ENCODE results near the gene TNK1. TPM values are rescaled to one million over a fixed set of nuclear protein-coding genes. Genes with fewer than 3 reads are reported as not detected.

The TNK1 gene
- total RNA-seq, 1 donor from 2014 or later = 0.21 TPM

- Mint-ChIP-seq H3K27ac (ENCODE audit: unreplicated experiment) (no peak overlapping the region), H3K27me3 (ENCODE audit: low read depth) (peaks cover 14% of the 10 kb centered on the region), H3K4me1 (peaks cover 11% of the 10 kb centered on the region), H3K9me3 (peaks cover 7% of the 10 kb centered on the region), H3K4me3 (no peak overlapping the region), H3K36me3 (ENCODE audit: low read depth) (no peaks in the 10 kb centered on the region)
- no peak for TF ChIP-seq CTCF (conservative IDR thresholded peaks at IDR 0.05)
- DNase-seq (ENCODE audit: low read depth, low spot score) = no peak
Measured at GRCh38 chr17:7431231-7431630, 50.3 kb downstream of the TNK1 start.

- Mint-ChIP-seq H3K4me1 (peaks cover 13% of the 10 kb centered on the region), H3K27ac (ENCODE audit: unreplicated experiment) (no peak overlapping the region), H3K36me3 (ENCODE audit: low read depth) (no peaks in the 10 kb centered on the region), H3K27me3 (ENCODE audit: low read depth) (peaks cover 23% of the 10 kb centered on the region), H3K4me3 (no peak overlapping the region), H3K9me3 (peaks cover 7% of the 10 kb centered on the region)
- no peak for DNase-seq (ENCODE audit: low read depth, low spot score)
- TF ChIP-seq CTCF (conservative IDR thresholded peaks at IDR 0.05) = no peak
Measured at GRCh38 chr17:7432296-7432695, 51.4 kb downstream of the TNK1 start.

GRCh38 chr17:7435676-7436555 lies 55.0 kb downstream of the TNK1 start:
- peaks cover 38% of the 10 kb centered on the region for H3K4me1 Mint-ChIP-seq
- DNase-seq (ENCODE audit: low read depth, low spot score) = no peak
- peaks cover 4% of the 10 kb centered on the region for H3K9me3 Mint-ChIP-seq
- H3K4me3 Mint-ChIP-seq = peak overlapping the region; percentile 87
- no peak for TF ChIP-seq CTCF (conservative IDR thresholded peaks at IDR 0.05)
- H3K27me3 Mint-ChIP-seq (ENCODE audit: low read depth) = peaks cover 56% of the 10 kb centered on the region
- no peak overlapping the region for H3K27ac Mint-ChIP-seq (ENCODE audit: unreplicated experiment)
- peaks cover 6% of the 10 kb centered on the region for H3K36me3 Mint-ChIP-seq (ENCODE audit: low read depth)

- H3K9me3 Mint-ChIP-seq = no peaks in the 10 kb centered on the region
- peaks cover 47% of the 10 kb centered on the region for H3K4me1 Mint-ChIP-seq
- peaks cover 6% of the 10 kb centered on the region for H3K36me3 Mint-ChIP-seq (ENCODE audit: low read depth)
- H3K27me3 Mint-ChIP-seq (ENCODE audit: low read depth) = peaks cover 64% of the 10 kb centered on the region
- DNase-seq (ENCODE audit: low read depth, low spot score) = peak; percentile 70
- peak; percentile 77 for TF ChIP-seq CTCF (conservative IDR thresholded peaks at IDR 0.05)
- H3K4me3 Mint-ChIP-seq = peak overlapping the region; percentile 74
- H3K27ac Mint-ChIP-seq (ENCODE audit: unreplicated experiment) = peak overlapping the region; percentile 62
Measured at GRCh38 chr17:7436556-7437368, 55.9 kb downstream of the TNK1 start.

GRCh38 chr17:7437369-7437863 lies 56.5 kb downstream of the TNK1 start:
- no peak overlapping the region for H3K27ac Mint-ChIP-seq (ENCODE audit: unreplicated experiment)
- H3K9me3 Mint-ChIP-seq = no peaks in the 10 kb centered on the region

More at GRCh38 chr17:7437369-7437863, 56.5 kb downstream of the TNK1 start:
- peak overlapping the region; percentile 76 for H3K4me3 Mint-ChIP-seq
- H3K27me3 Mint-ChIP-seq (ENCODE audit: low read depth) = peaks cover 70% of the 10 kb centered on the region
- no peak for TF ChIP-seq CTCF (conservative IDR thresholded peaks at IDR 0.05)
- DNase-seq (ENCODE audit: low read depth, low spot score) = no peak
- peaks cover 51% of the 10 kb centered on the region for H3K4me1 Mint-ChIP-seq
- H3K36me3 Mint-ChIP-seq (ENCODE audit: low read depth) = peaks cover 6% of the 10 kb centered on the region

Measured in neural crest cell (in vitro differentiated cells).